ENCODE data around the gene PVALB. TPM values are rescaled to one million over a fixed set of nuclear protein-coding genes. Genes with fewer than 3 reads are reported as not detected.

The PVALB gene
- total and polyA plus RNA-seq, 2 donors (not counting 1 experiment from before 2014, with no cell fraction given) = not detected

DNA sequence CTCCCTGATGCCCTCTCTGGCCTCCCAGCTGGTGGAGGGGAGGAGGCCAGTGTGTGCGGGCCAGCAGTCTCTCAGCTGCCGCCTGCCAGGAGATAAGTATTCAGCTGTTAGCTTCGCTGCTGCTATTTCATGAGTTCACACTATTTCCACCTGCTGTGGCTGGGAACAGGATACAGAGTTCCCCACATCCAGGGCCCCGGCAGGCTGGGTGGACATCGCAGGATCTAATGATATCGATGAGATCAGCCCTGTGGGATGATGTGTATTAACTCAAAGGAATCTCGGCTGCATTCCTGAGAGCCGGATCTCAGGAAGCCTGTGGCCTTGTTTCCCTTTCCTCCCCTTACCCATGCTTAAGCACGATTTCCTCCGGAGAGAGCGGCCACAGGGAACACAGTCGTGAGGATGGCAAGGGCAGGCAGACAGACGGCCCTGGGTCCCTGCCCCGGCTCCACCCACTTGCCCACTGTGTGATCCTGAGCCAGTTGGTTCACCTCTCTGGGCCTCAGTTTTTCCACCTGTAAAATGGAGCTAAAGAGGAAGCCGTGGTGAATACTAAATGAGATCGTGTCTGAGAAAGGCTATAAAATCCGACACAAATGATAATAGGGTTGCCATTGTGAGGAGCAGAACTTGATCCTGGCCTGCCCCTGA lies 6.5 kb upstream of the PVALB start:
- intact Hi-C loops (cut with micrococcal nuclease) = no loop called here

DNA sequence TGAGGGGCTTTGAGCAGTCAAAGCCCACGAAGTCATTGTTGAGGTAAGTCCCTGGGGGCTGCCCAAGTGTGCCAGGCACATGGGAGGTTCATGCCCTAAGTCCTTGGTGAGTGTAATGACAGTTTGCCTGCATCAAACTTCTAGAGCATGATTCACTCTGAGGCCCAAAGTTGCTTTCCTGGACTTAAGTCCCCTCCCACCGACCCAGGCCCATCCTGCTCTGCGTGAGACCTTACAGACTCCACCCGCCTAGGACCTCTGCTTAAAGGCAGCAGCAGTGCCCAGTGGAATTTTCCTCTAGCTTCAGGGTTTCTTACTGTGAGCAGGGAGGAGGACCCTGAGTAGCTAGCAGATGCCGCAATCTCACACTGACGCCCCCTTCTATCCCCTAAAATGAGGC lies 5.7 kb upstream of the PVALB start:
- Histone ChIP-seq H3K27ac (ENCODE audit: low read length in 2 of 2) (no peak overlapping the region), H3K9me3 (ENCODE audit: control extremely low read depth in 1 of 3, control insufficient read depth in 2 of 3, insufficient read depth in 1 of 3, low read length in 2 of 3) (no peaks in the 10 kb centered on the region), H3K4me2 (replicated peaks; ENCODE audit: low read depth, low read length, poor library complexity, severe bottlenecking) (no peak overlapping the region), H3K4me1 (ENCODE audit: control insufficient read depth in 2 of 2, insufficient read depth in 2 of 2, low read length in 2 of 2) (no peaks in the 10 kb centered on the region), H3K4me3 (ENCODE audit: control extremely low read depth in 1 of 5, extremely low read depth in 1 of 5, insufficient read depth in 1 of 5, low read depth in 2 of 5, low read length in 4 of 5) (no peak overlapping the region), H3K36me3 (replicated peaks in 1 of 2; ENCODE audit: control extremely low read depth in 1 of 2, control insufficient read depth in 1 of 2, extremely low read depth in 1 of 2, insufficient read depth in 2 of 2, low read length in 1 of 2) (no peaks in the 10 kb centered on the region), H3K79me2 (ENCODE audit: control insufficient read depth, insufficient read depth, low read length) (no peaks in the 10 kb centered on the region), H2AFZ (ENCODE audit: insufficient read depth, low read depth, low read length, poor library complexity, severe bottlenecking) (no peak overlapping the region), H3K27me3 (replicated peaks in 1 of 4; ENCODE audit: control extremely low read depth in 1 of 4, control insufficient read depth in 3 of 4, insufficient read depth in 4 of 4, low read length in 3 of 4) (peaks cover 0 to 42% (median 10%) of the 10 kb centered on the region in 4 experiments), H4K20me1 (ENCODE audit: control insufficient read depth, insufficient read depth, low read length, poor library complexity, severe bottlenecking) (no peaks in the 10 kb centered on the region), H3K9ac (ENCODE audit: low read length) (no peak overlapping the region)
- ATAC-seq (ENCODE audit: low read depth) (no peak), DNase-seq (no peak)
- H3K4me1 Mint-ChIP-seq = no peaks in the 10 kb centered on the region
- H3K27ac Mint-ChIP-seq = no peak overlapping the region
- CTCF ChIA-PET = interaction anchor here (1.2 kb wide), 2 partner anchors 12 to 34 kb away, joined by 4 to 6 read pairs; no protein-coding TSS in a partner anchor
- H3K4me3 Mint-ChIP-seq = no peak overlapping the region
- WGBS (ENCODE audit: insufficient coverage) = 87% methylated on average over 6 of the region's 6 CpGs
- POLR2A ChIA-PET = no interaction called here
- TF ChIP-seq, protein P1, sequence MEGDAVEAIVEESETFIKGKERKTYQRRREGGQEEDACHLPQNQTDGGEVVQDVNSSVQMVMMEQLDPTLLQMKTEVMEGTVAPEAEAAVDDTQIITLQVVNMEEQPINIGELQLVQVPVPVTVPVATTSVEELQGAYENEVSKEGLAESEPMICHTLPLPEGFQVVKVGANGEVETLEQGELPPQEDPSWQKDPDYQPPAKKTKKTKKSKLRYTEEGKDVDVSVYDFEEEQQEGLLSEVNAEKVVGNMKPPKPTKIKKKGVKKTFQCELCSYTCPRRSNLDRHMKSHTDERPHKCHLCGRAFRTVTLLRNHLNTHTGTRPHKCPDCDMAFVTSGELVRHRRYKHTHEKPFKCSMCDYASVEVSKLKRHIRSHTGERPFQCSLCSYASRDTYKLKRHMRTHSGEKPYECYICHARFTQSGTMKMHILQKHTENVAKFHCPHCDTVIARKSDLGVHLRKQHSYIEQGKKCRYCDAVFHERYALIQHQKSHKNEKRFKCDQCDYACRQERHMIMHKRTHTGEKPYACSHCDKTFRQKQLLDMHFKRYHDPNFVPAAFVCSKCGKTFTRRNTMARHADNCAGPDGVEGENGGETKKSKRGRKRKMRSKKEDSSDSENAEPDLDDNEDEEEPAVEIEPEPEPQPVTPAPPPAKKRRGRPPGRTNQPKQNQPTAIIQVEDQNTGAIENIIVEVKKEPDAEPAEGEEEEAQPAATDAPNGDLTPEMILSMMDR (IDR thresholded peaks at IDR 0.05) = no peak
- TF ChIP-seq EZH2 (IDR thresholded peaks at IDR 0.05; ENCODE audit: borderline replicate concordance, insufficient read depth, low read depth, low read length, poor library complexity, severe bottlenecking) = no peak
- H3K27me3 Mint-ChIP-seq = peaks cover 48% of the 10 kb centered on the region
- intact Hi-C loops (cut with micrococcal nuclease) = no loop called here
- no peaks in the 10 kb centered on the region for H3K9me3 Mint-ChIP-seq (ENCODE audit: insufficient read depth)

More for the DNA sequence above, 6.5 kb upstream of the PVALB start:
- Histone ChIP-seq H4K20me1 (ENCODE audit: control insufficient read depth, insufficient read depth, low read length, poor library complexity, severe bottlenecking) (no peaks in the 10 kb centered on the region), H3K9me3 (ENCODE audit: control extremely low read depth in 1 of 3, control insufficient read depth in 2 of 3, insufficient read depth in 1 of 3, low read length in 2 of 3) (no peaks in the 10 kb centered on the region), H3K4me2 (replicated peaks; ENCODE audit: low read depth, low read length, poor library complexity, severe bottlenecking) (no peak overlapping the region), H3K36me3 (replicated peaks in 1 of 2; ENCODE audit: control extremely low read depth in 1 of 2, control insufficient read depth in 1 of 2, extremely low read depth in 1 of 2, insufficient read depth in 2 of 2, low read length in 1 of 2) (no peaks in the 10 kb centered on the region), H3K79me2 (ENCODE audit: control insufficient read depth, insufficient read depth, low read length) (no peaks in the 10 kb centered on the region), H3K27me3 (replicated peaks in 1 of 4; ENCODE audit: control extremely low read depth in 1 of 4, control insufficient read depth in 3 of 4, insufficient read depth in 4 of 4, low read length in 3 of 4) (peaks cover 0 to 36% (median 4%) of the 10 kb centered on the region in 4 experiments), H3K4me1 (ENCODE audit: control insufficient read depth in 2 of 2, insufficient read depth in 2 of 2, low read length in 2 of 2) (no peaks in the 10 kb centered on the region), H3K4me3 (ENCODE audit: control extremely low read depth in 1 of 5, extremely low read depth in 1 of 5, insufficient read depth in 1 of 5, low read depth in 2 of 5, low read length in 4 of 5) (no peak overlapping the region), H3K9ac (ENCODE audit: low read length) (no peak overlapping the region), H3K27ac (ENCODE audit: low read length in 2 of 2) (no peak overlapping the region), H2AFZ (ENCODE audit: insufficient read depth, low read depth, low read length, poor library complexity, severe bottlenecking) (no peak overlapping the region)
- CTCF ChIA-PET = interaction anchor here (0.8 kb wide), 1 partner anchor 13 kb away, joined by 3 read pairs; no protein-coding TSS in a partner anchor
- H3K27me3 Mint-ChIP-seq = peaks cover 40% of the 10 kb centered on the region
- TF ChIP-seq, protein P1 (IDR thresholded peaks at IDR 0.05) = no peak
- no peak for TF ChIP-seq EZH2 (IDR thresholded peaks at IDR 0.05; ENCODE audit: borderline replicate concordance, insufficient read depth, low read depth, low read length, poor library complexity, severe bottlenecking)
- no peak overlapping the region for H3K4me3 Mint-ChIP-seq
- DNase-seq = no peak
- no peaks in the 10 kb centered on the region for H3K4me1 Mint-ChIP-seq
- H3K27ac Mint-ChIP-seq = no peak overlapping the region
- POLR2A ChIA-PET = no interaction called here
- 78% methylated on average over 13 of the region's 17 CpGs for WGBS (ENCODE audit: insufficient coverage)
- H3K9me3 Mint-ChIP-seq (ENCODE audit: insufficient read depth) = no peaks in the 10 kb centered on the region
- ATAC-seq (ENCODE audit: low read depth) = no peak
